ENCODE measurements around the gene NAALADL2.

Gene NAALADL2

DNA sequence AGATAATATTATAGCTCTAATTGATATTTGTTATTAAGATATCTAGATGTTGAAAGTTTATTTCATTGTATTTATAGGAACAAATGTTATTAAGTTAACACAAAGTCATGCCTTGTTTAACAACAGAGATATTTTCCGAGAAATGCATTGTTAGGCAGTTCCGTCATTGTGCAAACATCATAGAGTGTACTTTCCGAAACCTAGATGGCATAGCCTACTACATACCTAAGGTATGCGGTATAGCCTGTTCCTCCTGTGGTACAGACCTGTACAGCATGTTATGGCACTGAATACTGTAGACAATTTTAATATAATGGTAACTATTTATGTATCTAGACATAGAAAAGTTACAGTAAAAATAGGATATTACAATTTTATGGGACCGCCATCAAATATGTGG lies 114.3 kb downstream of the NAALADL2 start:
- DNase-seq (ENCODE audit: low read depth in 3 of 3) = no peak

DNA sequence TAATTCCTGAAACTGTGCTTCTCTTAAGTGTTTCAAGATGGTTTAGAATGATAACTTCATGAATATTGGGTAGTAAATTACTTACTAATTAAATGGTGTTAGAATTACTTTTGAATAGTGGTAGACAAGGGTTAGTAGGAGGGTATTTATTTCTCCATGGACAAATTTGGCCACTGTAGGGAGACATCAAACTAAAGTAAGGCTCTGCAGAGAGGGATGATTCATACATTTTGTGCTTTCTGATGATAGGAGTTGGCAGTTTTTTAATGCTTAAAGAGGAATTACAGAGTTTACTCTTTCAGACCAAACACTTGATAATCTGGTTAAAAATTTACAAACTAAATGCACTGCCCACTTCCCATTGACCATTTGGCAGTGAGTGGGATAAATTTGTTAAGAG lies 127.6 kb downstream of the NAALADL2 start:
- no peak for DNase-seq (ENCODE audit: low read depth in 3 of 3)

DNA sequence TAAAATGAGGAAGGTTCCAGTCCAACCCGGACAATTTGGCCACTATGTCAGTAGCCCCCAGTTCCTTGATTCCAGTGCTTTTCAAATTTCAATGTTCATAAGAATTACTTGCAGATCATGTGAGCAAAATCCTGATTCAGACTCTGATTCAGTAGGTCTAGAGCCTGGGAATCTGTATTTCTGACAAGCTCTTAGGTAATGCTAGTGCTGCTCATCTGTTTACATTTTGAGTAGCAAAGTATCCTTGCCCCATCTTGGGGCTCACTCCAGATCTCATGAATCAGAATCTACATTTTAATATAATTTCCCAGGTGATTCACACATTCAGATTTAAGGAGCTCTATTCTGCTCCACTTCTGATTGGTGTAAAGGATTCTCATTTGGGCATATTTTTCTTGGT lies 142.0 kb downstream of the NAALADL2 start:
- DNase-seq (ENCODE audit: low read depth in 3 of 3) = no peak

DNA sequence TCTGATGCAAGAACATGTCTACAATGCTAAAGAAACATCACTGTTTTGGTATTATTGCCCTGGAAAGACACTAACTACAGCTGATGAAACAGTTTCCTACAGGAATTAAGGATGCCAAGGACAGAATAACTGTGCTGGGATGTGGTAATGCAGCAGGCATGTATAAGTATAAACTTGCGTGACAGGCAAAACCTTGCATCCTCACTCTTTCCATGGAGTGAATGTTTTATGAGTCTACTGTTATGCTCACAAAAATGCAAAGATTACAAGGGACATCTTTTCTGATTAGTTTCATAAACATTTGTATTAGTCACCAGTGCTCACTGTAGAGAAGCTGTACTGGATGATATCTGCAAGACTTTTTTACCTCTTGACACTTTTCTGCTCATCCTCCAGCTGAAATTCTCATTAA lies 143.6 kb downstream of the NAALADL2 start:
- DNase-seq (ENCODE audit: low read depth in 3 of 3) = no peak

DNA sequence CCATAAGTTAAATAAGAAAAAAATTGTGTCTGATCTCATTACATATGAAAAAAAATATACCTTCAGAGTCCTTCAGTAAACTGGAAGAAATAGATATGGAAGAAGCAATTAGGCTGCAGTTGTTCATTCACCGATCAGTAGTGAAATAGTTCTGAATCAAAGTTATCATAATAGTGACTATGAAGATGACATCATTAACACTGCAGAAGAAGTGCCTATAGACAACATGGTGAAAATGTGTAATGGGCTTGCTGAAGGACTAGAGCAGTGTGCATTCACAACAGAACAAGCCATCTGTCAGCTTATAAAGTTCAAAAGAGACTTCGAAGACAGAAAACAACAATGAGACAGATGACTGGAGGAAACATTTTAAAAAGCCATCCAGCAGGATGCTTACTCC lies 144.5 kb downstream of the NAALADL2 start:
- DNase-seq (ENCODE audit: low read depth in 3 of 3) = no peak

DNA sequence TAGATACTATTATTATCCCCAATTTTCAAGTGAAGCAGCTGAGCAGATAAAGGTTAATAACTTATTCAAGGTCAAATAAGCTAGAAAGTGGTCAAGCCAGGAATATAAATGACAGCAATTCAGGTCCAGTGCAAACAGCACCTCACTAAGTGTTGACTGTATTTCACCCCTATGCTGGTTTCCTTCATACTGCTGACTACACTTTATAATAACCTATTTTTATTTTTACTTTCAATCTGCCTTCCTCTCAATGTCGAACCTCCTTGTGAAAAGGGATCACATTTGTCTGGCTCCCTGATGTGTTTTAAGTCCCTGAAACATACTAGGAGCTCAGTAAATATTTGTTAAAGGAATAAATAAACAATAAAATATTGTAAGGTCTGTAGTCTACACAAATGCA lies 146.1 kb downstream of the NAALADL2 start:
- no peak for DNase-seq (ENCODE audit: low read depth in 3 of 3)

DNA sequence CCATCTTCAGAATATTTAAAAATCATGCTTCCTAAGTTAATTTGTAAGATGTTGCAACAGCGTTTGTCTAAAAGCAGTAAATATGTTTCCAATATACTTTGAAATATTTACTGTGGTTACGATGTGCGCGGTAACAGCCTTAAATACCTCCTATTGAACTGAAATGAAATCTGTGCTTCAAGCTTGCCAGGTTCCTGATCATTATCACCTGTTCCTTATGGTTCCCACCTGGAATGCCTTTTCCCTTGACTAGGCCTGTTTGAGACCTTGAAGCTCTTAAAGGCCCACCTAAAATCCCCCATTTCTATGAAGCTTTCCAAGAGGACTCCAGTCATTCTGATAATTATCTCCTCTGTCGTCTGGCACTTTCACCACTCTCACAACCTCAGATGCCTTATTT lies 146.7 kb downstream of the NAALADL2 start:
- no peak for DNase-seq (ENCODE audit: low read depth in 3 of 3)

DNA sequence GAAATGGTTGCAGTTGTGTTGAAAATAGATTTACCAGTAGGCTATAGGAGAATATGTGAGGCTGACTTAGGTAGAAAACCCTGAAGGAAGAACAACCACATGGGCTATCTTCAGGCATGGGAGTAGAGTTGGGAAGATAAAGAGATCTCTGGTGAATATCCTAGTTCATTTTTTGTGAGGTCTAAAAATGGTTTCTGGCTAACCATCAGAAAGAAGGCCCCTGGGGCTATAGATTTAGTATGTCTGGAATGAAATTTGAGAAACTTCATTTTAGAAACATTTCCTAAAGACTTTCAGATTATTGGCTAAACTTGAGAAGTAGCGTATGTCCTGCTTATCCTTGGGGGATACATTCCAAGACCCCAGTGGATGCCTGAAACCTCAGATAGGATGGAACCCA lies 148.2 kb downstream of the NAALADL2 start:
- DNase-seq (ENCODE audit: low read depth in 3 of 3) = no peak

DNA sequence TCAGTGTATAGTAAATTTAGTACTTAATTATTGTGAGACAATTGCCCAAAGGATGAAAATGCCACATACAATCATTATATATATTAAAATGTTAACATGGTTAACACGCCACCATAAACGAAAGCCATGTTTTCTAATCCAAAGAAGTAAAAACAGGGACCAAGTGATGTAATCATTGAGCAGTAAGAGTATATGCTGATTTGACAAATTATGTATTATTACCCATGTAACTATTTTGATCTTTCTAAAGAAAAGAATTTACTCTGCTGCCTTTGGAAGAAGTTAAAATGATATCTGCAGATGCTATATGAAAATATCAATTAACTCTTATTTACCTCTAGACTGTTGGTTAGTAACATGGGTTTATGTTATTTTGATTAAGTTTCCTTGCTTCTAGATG lies 150.2 kb downstream of the NAALADL2 start:
- no peak for DNase-seq (ENCODE audit: low read depth in 3 of 3)

DNA sequence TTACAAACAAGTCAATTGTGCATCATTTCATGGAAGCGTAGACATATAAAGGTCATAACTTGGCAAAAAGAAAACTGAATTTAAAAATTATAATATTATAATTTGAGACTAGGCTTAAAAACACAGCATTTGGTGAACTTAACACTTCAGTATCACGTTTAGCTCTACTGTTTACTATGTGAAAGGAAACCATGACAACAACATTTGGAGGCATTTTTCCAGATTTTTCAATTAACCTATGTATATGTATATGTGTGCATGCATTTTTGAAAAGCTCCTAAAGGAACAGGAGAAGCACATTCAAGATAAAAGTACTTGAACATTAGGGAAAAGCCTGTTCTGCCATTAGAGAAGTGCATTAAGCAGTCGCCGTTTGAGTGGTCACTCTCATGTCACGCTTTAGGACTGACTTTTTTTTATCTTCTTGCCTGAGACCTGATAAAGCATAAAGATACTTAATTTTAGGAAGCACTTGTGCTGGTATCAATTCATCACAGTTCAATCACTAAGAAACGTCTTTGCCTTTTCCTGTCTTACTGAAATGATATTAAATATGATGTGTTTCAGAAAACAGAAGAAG lies 156.0 kb downstream of the NAALADL2 start:
- no peak for DNase-seq (ENCODE audit: low read depth in 3 of 3)

DNA sequence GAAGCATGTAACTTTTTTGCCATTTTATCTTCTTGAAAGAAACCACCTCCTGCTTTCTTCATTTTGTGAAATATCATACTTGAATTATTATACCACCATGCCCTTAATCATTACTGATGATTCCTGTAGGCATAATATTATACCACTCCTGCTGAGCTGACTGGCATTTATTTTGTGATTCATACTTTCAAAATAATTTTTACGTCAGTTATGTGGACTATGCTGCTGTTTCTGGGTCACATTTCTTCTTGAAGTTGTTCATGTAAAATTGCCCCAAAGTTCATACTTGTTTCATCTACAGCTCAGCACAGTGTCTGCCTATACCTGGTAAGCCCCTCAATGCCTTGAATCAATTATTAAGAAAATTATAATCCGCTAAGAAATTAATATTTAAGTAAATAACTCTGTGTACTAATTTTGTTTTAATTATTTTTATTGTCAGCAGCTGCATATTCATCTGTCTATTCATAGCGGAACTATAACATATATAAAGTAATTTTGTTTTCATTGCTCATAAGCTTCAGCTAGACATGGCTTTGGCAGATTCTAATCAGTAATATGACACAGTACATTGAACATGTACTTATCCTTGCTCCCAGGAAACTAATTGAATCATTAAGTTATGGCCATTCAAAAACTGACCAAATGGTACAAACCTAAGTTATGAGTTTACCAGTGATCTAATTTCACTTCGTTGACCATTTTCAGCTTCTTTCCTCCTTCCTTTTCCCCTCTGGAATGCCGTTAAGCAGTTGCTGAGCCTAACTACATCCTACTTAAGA lies 160.0 kb downstream of the NAALADL2 start:
- no peak for DNase-seq (ENCODE audit: low read depth in 3 of 3)

DNA sequence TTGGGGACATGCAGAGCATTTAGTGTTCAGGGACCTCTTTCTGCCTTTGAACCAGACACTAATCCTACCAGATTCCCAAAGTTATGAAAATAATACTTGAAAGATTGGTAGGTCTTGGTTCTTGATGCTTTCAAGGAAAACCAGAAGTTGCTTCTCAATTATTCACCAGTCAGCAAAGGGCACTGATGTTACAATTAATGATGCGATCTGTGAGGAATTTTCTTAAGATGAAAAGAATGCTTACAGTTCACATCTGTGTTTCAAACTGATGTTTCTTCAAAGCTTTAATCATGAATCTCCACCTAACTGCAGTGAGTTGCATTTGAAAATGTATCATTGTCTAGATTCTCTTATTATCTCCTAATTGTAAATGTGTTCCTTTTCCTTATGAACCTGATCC lies 161.0 kb downstream of the NAALADL2 start:
- no peak for DNase-seq (ENCODE audit: low read depth in 3 of 3)

DNA sequence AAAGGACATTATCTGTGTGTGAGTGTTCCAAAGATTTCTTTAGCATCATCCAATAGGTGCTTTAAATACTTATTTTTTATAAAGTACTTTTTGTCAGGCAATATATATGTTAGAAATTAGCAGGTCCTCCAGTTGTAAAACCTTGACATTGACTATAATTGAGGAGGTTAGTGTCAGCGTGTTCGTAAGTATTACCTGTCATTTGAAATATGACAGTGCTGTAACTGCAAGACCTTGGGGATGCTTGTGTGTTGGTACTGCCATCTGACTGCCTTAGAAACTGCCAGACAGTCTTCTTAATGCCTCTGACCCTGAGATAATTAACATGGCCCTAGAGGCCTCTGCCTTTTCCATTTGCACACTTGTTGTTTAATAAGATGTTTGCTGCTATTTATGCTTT lies 170.7 kb downstream of the NAALADL2 start:
- DNase-seq (ENCODE audit: low read depth in 3 of 3) = no peak

DNA sequence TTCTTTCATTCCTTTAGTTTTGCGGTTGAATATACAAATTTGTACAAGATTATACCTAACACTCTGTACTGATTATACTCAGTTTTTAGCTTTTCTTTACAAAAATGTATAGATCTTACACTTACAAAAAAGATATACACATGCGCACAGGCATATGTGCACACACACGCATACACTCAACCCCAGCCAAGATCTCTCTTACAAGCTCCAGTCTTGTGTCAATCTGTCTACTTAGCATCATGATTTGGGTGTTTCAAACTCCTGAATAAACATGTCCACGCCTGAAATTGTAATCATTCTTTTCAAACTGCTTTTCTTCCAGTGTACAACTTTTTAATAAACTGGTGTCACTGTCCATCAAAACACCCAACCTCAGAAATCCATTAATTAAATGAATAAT lies 180.7 kb downstream of the NAALADL2 start:
- DNase-seq (ENCODE audit: low read depth in 3 of 3) = no peak

DNA sequence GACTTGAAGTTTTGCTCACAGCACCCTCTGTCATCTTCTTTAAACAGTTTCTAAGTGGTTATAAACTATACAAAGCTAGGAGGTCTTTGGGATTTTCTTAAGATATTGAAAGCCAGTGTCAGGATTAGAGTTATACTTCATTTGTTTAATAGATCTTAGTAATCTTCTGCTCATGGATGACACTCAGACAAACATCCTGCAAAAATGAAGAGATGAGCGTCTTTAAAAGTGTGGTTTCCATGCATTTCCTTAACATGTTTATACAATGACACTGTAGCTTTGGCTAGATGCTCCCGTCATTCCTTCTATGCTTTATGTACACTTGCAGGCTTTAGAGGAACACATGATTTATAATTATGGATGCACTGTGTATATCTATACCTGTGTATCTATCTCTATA lies 182.2 kb downstream of the NAALADL2 start:
- DNase-seq (ENCODE audit: low read depth in 3 of 3) = no peak

DNA sequence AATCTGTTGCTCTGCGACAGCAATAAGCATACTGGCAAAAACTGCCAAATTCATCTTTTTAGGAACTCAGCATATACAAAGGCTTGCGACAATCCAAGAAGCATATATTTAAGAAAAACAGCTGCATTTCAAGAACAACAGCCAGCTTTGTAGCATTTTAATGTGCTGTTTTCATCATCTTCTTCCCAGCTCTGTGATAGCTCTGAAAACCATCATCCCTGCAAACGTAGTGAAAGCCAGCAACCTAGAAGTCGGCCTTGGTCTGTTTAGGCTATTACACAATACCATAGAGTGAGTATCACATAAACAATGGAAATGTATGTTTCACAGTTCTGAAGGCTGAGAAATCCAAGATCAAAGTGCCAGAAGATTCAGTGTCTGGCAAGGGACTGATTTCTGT lies 187.5 kb downstream of the NAALADL2 start:
- no peak for DNase-seq (ENCODE audit: low read depth in 3 of 3)

DNA sequence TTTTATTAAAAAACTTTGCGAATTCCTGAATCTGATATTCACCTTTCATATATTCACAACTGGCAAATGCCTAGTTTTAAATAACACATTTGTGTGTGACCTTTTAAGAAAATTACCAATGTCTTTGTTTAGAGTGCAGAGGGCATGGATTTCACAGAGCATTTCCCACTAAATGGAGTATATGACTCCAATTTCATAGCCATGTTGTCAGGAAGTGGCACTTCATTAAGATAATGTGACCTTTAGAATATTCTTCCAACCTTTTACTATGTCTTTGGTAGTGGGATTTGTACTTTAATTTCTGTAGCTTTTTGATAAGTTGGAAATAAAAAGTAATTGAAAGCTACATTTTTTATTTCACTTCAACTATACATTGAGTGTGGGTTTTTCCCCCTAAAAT lies 188.7 kb downstream of the NAALADL2 start:
- no peak for DNase-seq (ENCODE audit: low read depth in 3 of 3)

DNA sequence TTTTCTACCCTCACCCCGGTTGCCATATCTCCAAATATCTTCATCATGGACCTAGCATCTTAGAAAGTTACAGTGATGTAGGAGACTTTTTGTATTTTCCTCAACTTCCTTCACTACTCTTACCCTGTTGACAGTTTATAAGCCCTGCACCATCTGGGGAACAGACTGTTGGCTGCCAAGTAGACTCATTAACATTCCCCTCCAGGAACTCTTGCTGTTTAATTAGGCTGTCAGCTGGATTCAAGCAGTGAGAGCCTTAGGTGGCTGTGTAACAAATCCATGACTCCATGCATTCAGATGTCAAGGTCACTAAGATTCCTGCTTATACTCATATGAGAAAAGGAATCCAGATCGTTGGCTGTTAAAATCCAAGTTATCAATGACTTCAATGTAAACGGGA lies 198.3 kb downstream of the NAALADL2 start:
- no peak for DNase-seq (ENCODE audit: low read depth in 3 of 3)

DNA sequence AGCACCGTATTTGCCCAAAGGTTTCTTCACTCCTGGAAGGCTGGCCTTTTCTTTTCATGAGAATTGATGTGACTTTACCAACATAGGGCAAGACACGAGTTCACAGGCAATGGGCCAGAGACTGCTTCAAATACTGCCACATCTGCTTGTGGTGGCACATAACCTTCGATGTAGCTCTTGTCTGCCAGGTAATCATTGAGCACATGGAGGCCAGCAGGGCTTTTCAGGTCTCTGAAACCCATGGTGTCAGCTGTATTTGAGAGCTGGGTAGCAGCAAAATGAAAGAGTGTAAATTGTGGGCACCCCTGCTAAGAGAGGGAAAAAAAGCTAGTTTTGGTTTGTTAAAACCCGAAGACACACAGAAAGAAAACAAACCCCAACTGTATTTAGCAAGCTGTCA lies 200.7 kb downstream of the NAALADL2 start:
- DNase-seq (ENCODE audit: low read depth in 3 of 3) = no peak

DNA sequence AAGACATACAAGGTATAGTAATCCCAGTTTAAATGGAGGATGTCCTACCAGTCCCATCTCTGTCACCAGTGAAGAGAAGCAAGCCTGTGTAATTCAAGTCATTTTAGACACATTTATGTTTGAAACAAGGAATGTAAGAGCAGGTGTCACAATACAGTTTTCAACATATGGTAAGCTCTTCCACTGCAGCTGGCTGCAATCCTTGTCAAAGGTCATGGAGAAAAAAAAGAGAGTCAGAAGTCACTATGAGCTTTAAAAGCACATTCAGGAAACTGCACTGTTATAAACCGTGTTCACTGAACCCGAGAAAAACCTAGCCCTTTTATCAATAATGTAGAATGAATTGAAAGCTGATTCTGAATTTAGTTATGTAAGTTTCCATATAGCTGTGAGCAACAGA lies 206.4 kb downstream of the NAALADL2 start:
- no peak for DNase-seq (ENCODE audit: low read depth in 3 of 3)

DNA sequence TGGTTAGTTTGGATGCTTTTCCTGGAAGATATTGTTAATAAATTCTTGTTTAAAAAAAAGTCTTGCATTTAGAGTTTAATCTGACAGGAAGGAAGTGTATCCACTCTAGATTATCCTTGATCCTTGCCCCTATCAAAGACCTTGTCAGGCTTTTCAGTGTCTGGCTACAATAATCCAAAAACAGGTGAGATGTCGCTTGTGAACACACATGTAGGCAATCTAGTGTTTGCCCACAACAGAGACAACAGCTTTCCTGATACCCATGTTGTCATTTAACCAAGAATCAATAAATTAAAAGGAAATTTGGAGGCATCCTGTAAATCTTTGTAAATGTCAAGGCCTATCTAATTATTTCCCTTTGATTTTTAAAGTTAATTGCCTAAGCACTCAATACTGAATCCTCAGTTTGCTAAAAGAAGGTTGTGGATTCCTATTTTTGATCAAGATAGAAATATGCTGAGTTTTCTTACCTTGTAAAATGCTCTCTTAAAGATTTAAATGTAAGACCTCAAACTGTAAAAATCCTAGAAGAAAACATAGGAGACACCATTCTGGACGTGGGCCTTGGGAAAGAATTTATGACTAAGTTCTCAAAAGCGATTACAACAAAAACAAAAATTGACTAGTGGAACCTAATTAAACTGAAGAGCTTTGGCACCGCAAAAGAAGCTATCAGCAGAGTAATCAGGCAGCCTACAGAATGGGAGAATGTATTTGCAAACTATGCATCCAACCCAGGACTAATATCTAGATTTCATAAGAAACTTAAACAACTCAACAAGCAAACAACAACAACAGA lies 207.7 kb downstream of the NAALADL2 start:
- no peak for DNase-seq (ENCODE audit: low read depth in 3 of 3)

DNA sequence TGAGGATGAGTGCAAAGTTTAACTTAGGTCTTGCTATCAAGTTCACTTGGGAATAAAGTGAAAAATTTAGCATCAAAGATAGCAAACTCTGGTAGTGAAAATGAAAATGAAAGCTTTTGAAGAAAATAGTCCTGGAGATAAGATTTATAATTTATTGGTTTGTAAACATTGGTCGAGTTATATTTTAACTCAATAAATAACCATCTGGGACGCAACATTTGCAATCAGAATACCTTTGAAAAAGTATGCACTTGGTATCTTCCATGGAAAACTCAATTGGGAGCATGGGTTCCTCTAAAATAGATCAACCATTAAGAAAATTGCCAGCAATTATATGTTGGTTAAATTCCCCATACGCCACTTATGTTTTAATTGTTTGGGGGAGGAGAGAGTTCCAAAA lies 209.5 kb downstream of the NAALADL2 start:
- no peak for DNase-seq (ENCODE audit: low read depth in 3 of 3)

DNA sequence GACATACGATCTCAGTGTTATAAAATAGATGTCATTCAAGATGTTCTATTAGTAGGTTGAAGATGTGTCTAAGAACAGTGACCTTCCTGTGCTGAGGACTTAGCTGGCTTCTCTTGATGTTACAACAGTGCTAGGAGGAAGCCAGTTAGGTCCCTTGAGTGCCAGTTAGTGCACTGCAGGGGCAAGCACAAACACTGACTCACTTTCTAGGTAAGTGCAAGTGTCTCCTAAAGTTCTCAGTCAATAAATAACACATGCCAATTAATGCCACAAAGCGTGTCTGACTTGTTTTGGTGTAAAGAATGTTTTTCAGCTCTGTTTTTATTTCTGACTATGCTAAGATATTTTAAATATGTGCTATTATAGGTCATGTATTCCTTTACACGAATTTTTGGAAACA lies 211.8 kb downstream of the NAALADL2 start:
- DNase-seq (ENCODE audit: low read depth in 3 of 3) = no peak
